GM12892 (cell line): ENCODE data around the gene TXN2.

Experiments
- DNase-seq: peaks from one replicate; pipeline ENCODE4 v3.0.0; 2011; ENCODE audit not compliant: insufficient read length
- FAIRE-seq: peaks from 2 replicates; lab custom pipeline; 2011; peaks lifted over from hg19 to GRCh38; lab: Jason Lieb, UNC
- POLR2A ChIP-seq: IDR thresholded peaks from 2 replicates; pipeline ENCODE4 v1.6.1; 2011; ENCODE audit warnings: low read depth, low read length, control low read depth
- POLR2AphosphoS5 ChIP-seq: IDR thresholded peaks from 2 replicates; pipeline ENCODE4 v1.6.1; 2011; ENCODE audit warnings: low read depth, low read length, control low read depth
- TAF1 ChIP-seq: IDR thresholded peaks from 2 replicates; pipeline ENCODE4 v1.6.1; 2011; ENCODE audit warnings: low read depth, mild to moderate bottlenecking, control low read depth, low read length, borderline replicate concordance

The TXN2 gene

DNA sequence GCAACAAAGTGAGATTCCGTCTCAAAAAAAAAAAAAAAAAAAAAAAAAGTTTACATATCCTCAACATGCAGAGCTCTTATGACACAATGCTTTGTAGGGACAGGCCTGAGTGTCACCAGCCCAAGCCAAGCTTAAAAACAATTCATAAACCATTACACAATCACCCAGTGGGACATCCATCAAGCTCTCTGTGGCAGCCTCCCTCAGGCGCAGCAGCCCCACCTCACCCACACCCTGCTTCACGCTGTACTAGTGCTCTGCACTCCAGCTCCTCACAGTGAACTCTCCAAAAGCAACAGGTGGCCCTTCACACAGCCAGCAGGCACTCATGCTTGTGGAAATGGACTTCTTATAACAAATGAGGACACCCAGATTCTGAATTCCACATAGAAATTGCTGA is 28.9 kb upstream of the TXN2 start:
- no peak for DNase-seq
- FAIRE-seq: no peak
- TF ChIP-seq POLR2AphosphoS5: peak; percentile 64; the same call in 1 of the 2 replicates
- TF ChIP-seq POLR2A: 0 out of 2 replicates have a peak, but pooled peaks have one; percentile 5
- TF ChIP-seq TAF1: no peak

DNA sequence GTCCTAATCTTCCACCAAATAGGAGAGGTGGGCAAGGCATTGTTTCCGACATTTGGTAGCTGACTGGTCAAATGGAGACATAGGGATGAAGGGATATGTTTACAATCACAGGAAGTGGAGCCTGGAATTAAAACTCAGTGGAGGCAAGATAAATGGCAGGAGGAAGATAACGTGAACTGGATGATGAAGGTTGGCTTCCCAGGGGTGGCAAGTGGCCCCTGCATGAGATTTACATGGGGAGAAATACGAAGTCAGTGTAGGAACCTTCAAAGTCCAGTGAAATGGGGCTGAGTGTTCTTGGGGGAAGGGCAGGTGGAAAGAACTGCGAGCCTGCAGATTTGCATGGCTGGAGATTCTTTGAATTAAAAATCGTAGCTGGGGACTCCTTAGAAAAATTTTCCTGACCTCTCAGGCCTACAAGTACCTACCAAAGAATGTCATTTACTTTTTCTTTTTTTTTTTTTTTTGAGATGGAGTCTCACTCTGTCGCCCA is 26.1 kb upstream of the TXN2 start:
- TF ChIP-seq TAF1: no peak
- FAIRE-seq (no peak), DNase-seq (no peak)

DNA sequence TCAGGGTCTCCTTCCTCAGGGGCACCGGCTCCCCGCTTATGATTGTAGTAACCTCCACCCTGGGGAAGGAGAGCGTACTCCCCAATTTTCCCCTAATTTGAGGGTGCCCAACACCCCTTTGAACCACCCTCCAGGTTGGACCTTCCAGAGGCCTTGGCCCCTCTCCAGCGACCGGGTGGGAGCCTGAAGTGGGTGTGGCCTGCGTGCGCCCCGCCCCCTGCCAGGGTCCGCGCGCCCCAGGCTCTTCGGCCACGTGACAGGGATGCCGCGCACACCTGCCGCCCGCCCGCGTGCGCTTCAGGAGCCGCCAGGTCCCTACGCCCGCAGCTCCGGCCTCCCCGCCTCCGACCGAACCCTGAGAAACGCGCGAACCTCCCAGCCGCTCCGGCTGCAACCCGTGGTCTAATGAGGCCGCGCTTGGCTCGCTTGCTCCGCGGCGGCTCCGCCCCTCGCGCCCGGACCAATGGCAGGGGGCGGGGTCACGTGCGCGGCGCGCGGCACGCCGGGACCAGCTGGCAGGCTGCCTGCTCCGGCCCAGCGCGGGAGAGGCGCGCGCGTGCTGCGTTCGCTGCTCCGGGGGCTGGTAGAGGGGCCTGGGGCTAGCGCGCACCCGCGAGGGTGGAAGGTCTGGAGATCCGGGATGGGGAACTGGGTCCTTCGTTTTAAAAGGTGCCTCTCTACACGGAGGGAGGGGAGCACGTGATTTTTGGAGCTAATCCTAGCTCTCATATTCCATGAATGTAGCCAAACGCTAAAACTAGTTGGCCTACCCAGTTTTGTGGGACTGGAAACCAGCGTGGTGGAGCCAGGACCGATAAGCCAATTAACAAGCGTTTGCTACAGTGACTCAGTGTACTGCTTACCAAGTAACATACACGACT is 25.4 kb upstream of the TXN2 start, which contains the start of gene FOXRED2:
Gene FOXRED2 (minus strand): TSS at position 404 of the 881 bp plus-strand sequence. CDS start 618 bp downstream, outside the sequence.
- TF ChIP-seq POLR2A (peak; percentile 81), TAF1 (peak; percentile 70), POLR2AphosphoS5 (0 out of 2 replicates have a peak, but pooled peaks have one; percentile 46)
- DNase-seq: peak; percentile 99
- peak; percentile 97 for FAIRE-seq

DNA sequence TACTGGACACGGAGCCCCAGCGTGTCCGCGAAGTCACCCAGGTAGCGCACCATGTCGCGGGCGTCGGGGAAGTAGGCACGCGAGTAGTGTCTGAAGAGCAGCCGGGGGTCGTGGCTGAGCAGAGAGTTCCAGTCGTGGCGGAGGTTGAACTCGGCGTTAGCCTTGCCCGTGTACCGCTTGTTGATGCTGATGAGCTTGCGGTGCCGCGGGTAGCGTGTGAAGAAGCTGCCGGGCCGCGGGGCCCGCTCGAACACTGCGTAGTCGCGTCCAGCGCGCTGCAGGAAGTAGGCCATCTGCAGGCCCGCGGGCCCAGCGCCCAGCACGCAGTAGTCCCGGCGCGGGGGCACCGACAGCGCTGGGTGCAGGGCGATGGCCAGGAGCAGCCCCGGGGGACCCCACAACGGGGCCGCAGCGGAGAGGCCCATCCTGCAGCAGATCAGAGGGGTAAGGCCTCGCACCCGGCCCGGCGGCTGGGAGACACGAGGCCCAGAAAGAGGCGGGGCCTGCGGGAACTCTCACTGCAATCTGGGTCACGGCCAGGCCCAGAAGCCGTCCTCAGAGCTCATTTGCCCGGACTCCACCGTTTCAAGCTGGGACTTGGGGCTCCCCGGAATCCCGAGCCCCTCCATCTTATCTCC is 24.7 kb upstream of the TXN2 start:
- FAIRE-seq (no peak), DNase-seq (no peak)
- TF ChIP-seq POLR2A: no peak
- no peak for TF ChIP-seq TAF1
- no peak for TF ChIP-seq POLR2AphosphoS5

DNA sequence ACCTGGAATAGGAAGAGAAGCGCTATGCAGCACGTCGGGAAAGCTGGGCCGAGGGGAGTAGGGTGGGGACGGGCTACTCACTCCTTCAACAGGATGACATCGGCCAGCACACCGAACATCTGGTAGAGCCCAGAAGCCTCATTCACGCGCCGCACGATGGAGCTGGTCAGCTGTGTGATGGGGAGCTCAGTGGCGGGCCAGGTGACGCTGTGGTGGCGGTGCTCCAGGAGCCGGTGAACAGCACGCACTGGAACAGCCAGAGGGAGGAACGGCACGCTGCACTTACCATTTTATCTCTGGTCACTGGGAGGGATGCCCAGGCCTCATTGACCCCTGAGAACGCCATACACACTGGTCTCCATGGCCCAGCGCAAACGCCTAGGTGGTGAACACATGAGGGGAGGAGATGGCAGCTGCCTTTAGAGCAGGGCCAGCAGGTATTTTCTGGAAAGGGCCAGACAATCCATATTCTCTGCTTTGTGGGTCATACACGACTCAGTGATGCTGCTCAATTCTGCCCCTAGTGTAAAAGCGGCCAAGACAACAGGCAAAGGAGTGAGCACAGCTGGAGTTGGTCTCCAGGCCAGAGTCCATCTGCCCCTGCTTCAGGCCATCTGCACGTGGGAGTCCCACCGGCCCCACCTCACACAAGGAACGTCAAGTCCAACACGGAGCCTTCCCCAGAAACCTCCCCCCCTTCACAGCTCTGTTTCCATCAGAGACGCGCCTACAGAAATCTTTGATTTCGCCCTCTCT is 16.6 kb upstream of the TXN2 start:
- TF ChIP-seq POLR2A (no peak), TAF1 (no peak), POLR2AphosphoS5 (no peak)
- no peak for DNase-seq
- FAIRE-seq: no peak

DNA sequence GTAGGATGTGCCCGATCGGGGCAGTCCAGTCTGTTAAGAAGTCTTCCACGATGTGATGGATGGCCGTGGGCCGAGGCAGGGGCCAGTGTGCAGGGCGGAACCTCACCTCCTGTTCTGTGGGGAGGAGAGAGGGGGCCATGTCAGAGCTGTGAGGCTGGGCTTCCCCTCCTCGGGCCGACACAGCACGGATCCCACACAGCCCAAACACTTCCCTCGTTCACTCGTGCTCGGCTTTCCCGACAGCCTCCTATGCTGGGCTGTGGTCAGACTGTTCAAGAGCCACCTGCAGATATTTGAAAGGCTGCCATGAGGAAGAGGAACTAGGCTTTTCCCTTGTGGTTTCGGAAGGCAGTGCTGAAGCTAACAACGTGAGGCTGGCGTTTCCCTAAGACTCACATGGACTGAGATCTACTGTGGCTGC is 12.3 kb upstream of the TXN2 start:
- peak; percentile 58 for DNase-seq
- FAIRE-seq: peak; percentile 97
- TF ChIP-seq POLR2A: peak; percentile 52; the same call in 1 of the 2 replicates
- TF ChIP-seq POLR2AphosphoS5: no peak

DNA sequence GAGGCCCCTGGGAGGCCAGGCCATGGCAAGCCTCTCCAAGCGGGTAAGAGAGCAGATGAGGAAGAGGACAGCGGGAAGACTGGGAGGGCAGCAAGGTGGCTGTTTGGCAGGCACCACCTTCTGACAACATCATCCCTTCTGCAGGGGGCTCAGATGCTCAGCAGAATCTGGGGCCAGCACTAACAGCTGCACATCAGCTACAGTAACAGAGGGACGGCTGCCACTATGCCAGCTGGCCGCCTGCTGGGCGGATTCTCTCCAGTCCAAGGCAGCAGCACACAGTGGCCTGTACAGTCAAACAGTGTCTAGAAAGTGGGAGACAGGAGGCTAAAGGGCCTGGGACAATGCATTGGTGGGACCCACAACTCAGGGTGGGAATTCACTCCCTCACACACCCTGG is 10.7 kb upstream of the TXN2 start:
- FAIRE-seq (no peak), DNase-seq (no peak)
- no peak for TF ChIP-seq POLR2AphosphoS5
- TF ChIP-seq TAF1: no peak
- TF ChIP-seq POLR2A: no peak

DNA sequence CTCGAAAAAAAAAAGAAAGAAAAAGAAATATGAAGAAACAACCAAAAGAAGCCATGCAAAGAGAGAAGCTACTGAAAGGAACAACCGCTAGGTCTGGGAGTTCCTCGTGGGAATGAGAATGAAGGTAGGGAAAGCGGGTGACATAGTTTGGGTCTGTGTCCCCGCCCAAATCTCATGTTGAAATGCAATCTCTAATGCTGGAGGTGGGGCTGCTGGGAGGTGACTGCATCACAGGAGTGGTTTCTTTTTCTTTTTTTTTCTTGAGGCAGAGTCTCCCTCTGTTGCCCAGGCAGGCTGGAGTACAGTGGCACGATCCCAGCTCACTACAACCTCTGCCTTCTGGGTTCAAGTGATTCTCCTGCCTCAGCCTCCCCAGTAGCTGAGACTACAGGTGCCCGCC is 9.7 kb upstream of the TXN2 start:
- TF ChIP-seq TAF1 (no peak), POLR2A (no peak)
- FAIRE-seq: no peak
- DNase-seq: no peak

DNA sequence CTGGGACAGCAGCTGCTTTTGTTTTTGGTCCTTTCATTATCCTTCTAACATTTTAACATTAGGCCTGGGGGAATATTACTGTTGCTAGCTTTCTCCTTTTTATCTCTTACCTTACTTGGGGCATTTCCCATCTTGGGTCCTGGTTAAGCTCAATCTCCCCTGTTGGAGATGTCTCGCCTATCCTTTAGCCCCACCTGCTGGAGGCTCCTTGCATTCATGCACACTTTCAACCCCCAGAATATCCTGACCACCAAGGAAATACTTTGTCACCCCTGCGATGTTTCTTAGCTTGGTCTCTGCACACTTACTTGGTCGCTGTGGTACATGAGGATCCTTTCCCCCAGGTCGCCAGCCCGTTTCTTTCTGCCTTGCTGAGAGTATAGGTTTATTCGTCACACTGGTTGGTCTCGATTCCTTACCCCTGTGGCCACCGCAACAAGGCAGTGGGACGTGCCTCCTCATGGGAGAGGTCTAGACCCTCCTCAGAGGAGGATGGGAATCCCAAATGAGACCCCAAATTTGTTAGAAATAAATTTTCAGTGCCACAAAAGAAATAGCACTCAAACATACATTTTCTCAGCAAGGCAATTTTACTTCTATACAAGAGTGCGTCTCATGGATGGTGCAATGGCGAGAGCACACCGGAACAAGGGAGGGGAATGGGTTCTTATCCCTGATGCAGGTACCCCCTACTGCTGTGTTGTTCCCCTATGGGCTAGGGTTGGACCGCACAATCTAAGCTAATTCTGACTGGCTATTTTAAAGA is 5.4 kb upstream of the TXN2 start:
- DNase-seq: no peak
- FAIRE-seq: peak; percentile 46
- TF ChIP-seq POLR2AphosphoS5 (no peak), TAF1 (no peak), POLR2A (no peak)

DNA sequence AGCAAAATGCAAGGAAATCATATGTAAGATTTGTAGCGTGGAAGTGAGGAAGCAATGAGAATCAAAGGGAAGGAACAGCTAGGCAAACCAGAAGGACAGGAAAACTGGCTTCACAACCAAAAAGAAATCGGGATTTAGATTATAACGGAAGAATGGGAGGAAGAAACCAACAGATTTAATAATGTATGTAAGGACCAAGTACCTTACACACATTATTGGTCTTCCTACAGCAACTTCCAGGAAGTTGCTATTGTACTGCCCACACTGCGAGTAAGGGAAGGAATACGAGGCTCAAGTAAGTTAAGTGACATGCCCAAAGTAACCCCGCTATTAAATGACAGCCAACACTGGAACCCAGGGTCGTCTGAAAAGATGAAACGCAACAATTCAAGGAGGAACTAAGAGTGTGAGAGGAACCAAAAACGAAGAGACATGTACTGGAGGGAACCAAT is 473 bp downstream of the TXN2 start:
- peak; percentile 75; the same call in 1 of the 2 replicates for TF ChIP-seq TAF1
- no peak for TF ChIP-seq POLR2A
- FAIRE-seq (no peak), DNase-seq (peak; percentile 42)
